HUES64 (cell line): Measurements from ENCODE around the gene LPAR1.

ENCODE experiments used
- H3K27ac ChIP-seq: 2 replicates; pipeline ENCODE4 v1.7.0; 2013; ENCODE audit warnings: low read depth, low read length, inconsistent platforms
- H3K27me3 ChIP-seq: 2 replicates; pipeline ENCODE4 v1.6.1; 2013; ENCODE audit warnings: mild to moderate bottlenecking, low read length; ENCODE audit not compliant: insufficient read depth
- H3K36me3 ChIP-seq: 2 replicates; pipeline ENCODE4 v1.6.1; 2013; ENCODE audit warnings: mild to moderate bottlenecking, low read length; ENCODE audit not compliant: insufficient read depth
- H3K4me1 ChIP-seq: 2 replicates; pipeline ENCODE4 v1.6.1; 2013; ENCODE audit warnings: mild to moderate bottlenecking, low read length, moderate library complexity; ENCODE audit not compliant: insufficient read depth
- H3K4me3 ChIP-seq: 2 replicates; pipeline ENCODE4 v1.5.1; 2013; ENCODE audit warnings: mild to moderate bottlenecking, low read length, moderate library complexity
- H3K9ac ChIP-seq: 2 replicates; pipeline ENCODE4 v1.6.1; 2013; ENCODE audit warnings: mild to moderate bottlenecking, low read depth, low read length
- H3K9me3 ChIP-seq: 2 replicates; pipeline ENCODE4 v1.6.1; 2013; ENCODE audit warnings: low read depth, low read length; ENCODE audit not compliant: insufficient read depth
- WGBS: fragments of 150-250, 120-280 bp; methylation state at CpG from one replicate; pipeline ENCODE4 v1.1.7; 2013; ENCODE audit warnings: missing lambda C conversion rate; 5-methylcytosine and 5-hydroxymethylcytosine counted together

The LPAR1 gene

GRCh38 chr9:110952540-110952859 lies 85.8 kb downstream of the LPAR1 start:
- Histone ChIP-seq H3K36me3 (no peaks in the 10 kb centered on the region), H3K27ac (no peak overlapping the region), H3K4me3 (no peak overlapping the region), H3K4me1 (peaks cover 2% of the 10 kb centered on the region; the same call in 1 of the 2 replicates), H3K27me3 (no peaks in the 10 kb centered on the region), H3K9ac (no peak overlapping the region), H3K9me3 (peaks cover 1% of the 10 kb centered on the region; the same call in 1 of the 2 replicates)
- WGBS = 88% methylated on average over 4 of the region's 4 CpGs

DNA sequence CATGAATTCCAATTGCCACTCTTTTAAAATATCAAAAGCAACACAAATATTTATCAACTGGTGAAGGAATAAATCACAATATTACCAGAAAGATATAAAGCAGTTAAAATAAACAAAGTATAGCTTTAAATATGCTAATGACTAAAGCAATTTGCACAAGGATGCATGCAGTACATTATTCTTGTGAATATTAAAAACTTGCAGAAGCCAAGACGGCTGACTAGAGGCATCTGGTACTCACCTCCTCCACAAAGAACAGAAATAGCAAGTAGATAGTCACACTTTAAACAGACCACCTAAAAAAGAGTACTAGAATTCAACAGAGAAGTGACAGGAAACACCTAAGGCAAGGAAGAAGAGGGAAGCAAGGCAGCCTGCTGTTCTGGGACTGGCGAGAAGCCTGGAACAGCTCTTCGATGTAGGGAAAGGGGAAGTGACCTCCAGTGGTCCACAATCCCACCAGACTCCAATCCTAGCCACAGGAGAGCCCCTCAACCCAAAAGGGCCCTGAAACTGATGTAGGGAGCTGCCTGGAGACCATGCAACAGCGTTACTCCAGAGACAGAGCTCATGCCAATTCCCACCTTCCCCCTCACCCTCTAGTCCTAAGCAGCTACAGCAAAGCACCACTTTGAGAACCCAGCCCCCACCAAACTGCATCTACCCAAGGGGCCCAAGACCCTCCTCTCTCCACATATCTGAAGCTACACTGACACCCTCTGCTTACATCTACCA lies 86.3 kb downstream of the LPAR1 start:
- Histone ChIP-seq H3K9me3 (no peaks in the 10 kb centered on the region), H3K4me1 (peaks cover 3% of the 10 kb centered on the region; the same call in 1 of the 2 replicates), H3K4me3 (no peak overlapping the region), H3K27ac (no peak overlapping the region), H3K27me3 (no peaks in the 10 kb centered on the region), H3K9ac (no peak overlapping the region), H3K36me3 (no peaks in the 10 kb centered on the region)
- 85% methylated on average over 3 of the region's 4 CpGs for WGBS

DNA sequence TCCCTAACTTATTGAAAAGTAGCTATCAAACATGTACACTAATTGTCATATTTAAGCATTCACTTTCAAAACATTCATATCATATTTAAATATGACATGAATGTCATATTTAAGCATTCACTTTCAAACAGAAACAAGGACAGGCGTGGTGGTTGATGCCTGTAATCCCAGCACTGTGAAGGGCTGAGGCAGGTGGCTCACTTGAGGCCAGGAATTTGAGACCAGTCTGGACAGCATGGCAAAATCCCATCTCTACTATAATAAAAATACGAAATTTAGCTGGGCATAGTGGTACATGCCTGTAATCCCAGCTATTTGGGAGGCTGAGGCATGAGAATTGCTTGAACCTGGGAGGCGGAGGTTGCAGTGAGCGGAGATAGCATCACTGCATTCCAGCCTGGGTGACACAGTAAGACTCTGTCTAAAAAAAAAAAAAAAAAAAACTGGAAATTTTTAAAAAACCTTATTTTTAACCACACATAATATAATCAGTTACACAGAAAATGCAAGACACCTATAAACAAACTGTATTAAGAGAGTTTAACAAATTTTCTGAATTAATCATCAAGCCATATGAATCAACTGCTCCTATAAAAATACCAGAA lies 88.1 kb downstream of the LPAR1 start:
- no peak overlapping the region for H3K27ac ChIP-seq

DNA sequence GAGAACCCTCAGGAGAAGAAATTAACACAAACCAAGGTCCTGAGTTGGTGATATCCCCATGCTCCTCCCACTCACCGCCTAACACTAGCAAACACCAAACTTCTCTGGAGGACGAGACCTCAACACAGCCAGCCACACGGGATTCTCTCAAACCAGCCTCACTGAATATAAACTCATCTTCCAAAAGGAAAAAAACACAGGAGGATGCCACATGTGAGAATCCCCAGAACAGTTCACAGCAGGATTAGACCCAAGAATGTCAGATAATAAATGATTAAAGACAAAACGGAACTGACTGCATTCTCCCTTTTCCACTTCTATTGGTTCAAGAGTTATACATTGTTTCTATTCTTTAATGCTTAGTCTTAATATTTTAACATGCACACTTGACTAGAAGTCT lies 89.2 kb downstream of the LPAR1 start:
- no peak overlapping the region for H3K4me3 ChIP-seq
- no peaks in the 10 kb centered on the region for H3K36me3 ChIP-seq
- H3K9ac ChIP-seq = no peak overlapping the region
- no peaks in the 10 kb centered on the region for H3K27me3 ChIP-seq
- H3K4me1 ChIP-seq = peaks cover 3% of the 10 kb centered on the region; the same call in 1 of the 2 replicates
- 93% methylated on average over 3 of the region's 4 CpGs for WGBS
- no peaks in the 10 kb centered on the region for H3K9me3 ChIP-seq
- H3K27ac ChIP-seq = no peak overlapping the region

More for the DNA sequence above, 88.1 kb downstream of the LPAR1 start:
- Histone ChIP-seq H3K4me3 (no peak overlapping the region), H3K4me1 (peaks cover 3% of the 10 kb centered on the region; the same call in 1 of the 2 replicates), H3K27me3 (no peaks in the 10 kb centered on the region), H3K9me3 (no peaks in the 10 kb centered on the region), H3K9ac (no peak overlapping the region), H3K36me3 (no peaks in the 10 kb centered on the region)
- WGBS = 90% methylated on average over 4 of the region's 4 CpGs

DNA sequence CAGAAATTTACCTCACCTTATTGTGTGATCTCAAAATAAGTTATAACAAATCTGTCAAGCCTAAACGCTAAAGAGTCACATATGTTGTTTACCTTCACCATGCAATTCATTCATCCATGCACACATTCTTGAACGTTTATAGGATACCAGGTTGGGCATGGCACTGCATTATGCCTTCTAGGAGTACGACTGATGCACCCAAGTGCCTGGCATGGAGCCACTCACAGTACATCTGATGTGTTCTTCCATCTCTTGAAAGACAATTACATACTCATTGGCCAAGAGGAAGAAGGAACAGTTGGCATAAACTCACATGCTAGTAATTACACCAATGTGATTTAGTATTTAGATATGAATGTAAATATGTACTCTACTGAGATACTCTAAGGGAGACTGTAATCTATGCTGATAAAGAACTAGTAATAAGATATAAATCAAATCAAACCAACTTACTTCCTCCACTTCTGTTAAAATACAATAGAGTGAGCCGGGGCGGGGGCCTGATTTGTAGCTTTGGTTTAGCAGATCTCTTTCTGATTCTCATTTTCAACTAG lies 90.7 kb downstream of the LPAR1 start:
- H3K9ac ChIP-seq = no peak overlapping the region
- no peak overlapping the region for H3K4me3 ChIP-seq
- no peak overlapping the region for H3K27ac ChIP-seq
- no peaks in the 10 kb centered on the region for H3K27me3 ChIP-seq
- peaks cover 3% of the 10 kb centered on the region; the same call in 1 of the 2 replicates for H3K4me1 ChIP-seq
- WGBS = 94% methylated on average over 3 of the region's 5 CpGs
- H3K9me3 ChIP-seq = no peaks in the 10 kb centered on the region
- no peaks in the 10 kb centered on the region for H3K36me3 ChIP-seq

DNA sequence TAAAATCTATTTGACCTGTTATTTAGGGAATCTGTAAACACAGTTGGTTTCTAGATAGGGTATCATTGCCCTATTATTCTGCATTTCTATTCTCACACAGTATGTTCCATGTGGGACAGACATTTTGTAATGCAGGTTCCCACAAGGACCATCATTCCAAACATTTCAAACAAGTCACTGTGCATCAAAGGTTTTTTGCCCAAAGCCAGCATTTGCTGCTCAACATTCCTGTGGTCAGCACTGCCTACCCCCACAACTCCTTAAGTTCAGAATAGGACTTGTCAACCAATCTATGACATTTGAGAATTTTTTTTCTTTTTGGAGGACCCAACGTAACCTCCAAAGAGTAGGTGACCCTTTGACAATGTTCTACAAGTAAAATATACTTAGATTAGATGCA lies 95.7 kb downstream of the LPAR1 start:
- no CpG with 5 or more reads among the region's 1 CpG for WGBS
- no peak overlapping the region for H3K27ac ChIP-seq

GRCh38 chr9:110940951-110941557 lies 97.2 kb downstream of the LPAR1 start:
- 95% methylated on average over 6 of the region's 6 CpGs for WGBS

More for the DNA sequence above, 95.7 kb downstream of the LPAR1 start:
- H3K4me3 ChIP-seq = no peak overlapping the region
- peaks cover 2% of the 10 kb centered on the region; the same call in 1 of the 2 replicates for H3K4me1 ChIP-seq
- no peak overlapping the region for H3K9ac ChIP-seq
- H3K36me3 ChIP-seq = peaks cover 3% of the 10 kb centered on the region; the same call in 1 of the 2 replicates
- no peaks in the 10 kb centered on the region for H3K27me3 ChIP-seq
- H3K9me3 ChIP-seq = no peaks in the 10 kb centered on the region

GRCh38 chr9:110939573-110939972 lies 98.7 kb downstream of the LPAR1 start:
- Histone ChIP-seq H3K27me3 (no peaks in the 10 kb centered on the region), H3K9ac (no peak overlapping the region), H3K27ac (no peak overlapping the region), H3K4me3 (no peak overlapping the region), H3K4me1 (no peaks in the 10 kb centered on the region), H3K9me3 (no peaks in the 10 kb centered on the region), H3K36me3 (peaks cover 3% of the 10 kb centered on the region; the same call in 1 of the 2 replicates)
- 100% methylated on average over 1 of the region's 1 CpG for WGBS

More at GRCh38 chr9:110940951-110941557, 97.2 kb downstream of the LPAR1 start:
- no peaks in the 10 kb centered on the region for H3K9me3 ChIP-seq
- H3K36me3 ChIP-seq = peaks cover 3% of the 10 kb centered on the region; the same call in 1 of the 2 replicates
- H3K4me3 ChIP-seq = no peak overlapping the region
- no peaks in the 10 kb centered on the region for H3K27me3 ChIP-seq
- H3K27ac ChIP-seq = no peak overlapping the region
- no peak overlapping the region for H3K9ac ChIP-seq
- no peaks in the 10 kb centered on the region for H3K4me1 ChIP-seq

DNA sequence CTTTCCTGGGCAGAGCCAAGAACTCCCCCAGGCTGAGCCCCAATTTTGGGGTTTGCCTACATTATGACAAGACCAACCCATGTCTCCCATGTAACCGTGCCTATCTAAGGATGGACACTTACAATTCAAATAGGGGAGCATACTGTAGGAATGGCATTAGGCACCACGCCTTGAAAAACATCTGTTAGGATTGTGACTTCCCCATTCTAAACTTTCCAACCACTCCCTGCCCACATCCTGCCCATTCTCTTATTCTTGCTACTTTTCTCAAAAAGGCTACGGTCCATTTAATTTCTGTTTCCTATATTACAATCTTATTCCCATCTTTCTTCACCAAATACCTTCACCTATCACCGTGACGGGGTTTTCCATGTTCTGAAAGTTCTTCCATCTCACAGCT lies 99.2 kb downstream of the LPAR1 start:
- H3K4me3 ChIP-seq = no peak overlapping the region
- H3K27ac ChIP-seq = no peak overlapping the region
- peaks cover 3% of the 10 kb centered on the region; the same call in 1 of the 2 replicates for H3K36me3 ChIP-seq
- H3K9me3 ChIP-seq = no peaks in the 10 kb centered on the region
- WGBS = 94% methylated on average over 5 of the region's 5 CpGs
- no peaks in the 10 kb centered on the region for H3K4me1 ChIP-seq
- no peaks in the 10 kb centered on the region for H3K27me3 ChIP-seq
- H3K9ac ChIP-seq = no peak overlapping the region

DNA sequence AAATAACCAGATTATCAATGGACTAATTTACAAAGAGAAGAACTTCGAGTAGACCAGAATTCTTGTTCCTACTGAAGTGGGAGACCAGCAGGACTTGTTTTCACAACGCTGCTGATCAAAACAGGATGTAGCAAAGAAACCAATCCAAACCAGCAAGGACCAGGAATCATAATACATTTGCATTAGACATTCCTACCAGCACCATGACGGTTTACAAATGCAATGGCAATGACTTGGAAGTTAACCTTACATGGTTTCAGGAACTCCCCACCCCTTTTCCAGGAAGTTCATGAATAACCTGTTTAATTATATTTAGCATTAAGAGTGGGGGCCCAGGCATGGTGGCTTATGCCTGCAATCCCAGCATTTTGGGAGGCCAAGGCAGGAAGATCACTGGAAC lies 100.0 kb downstream of the LPAR1 start:
- Histone ChIP-seq H3K4me1 (no peaks in the 10 kb centered on the region), H3K4me3 (no peak overlapping the region), H3K36me3 (peaks cover 3% of the 10 kb centered on the region; the same call in 1 of the 2 replicates), H3K9me3 (no peaks in the 10 kb centered on the region), H3K27me3 (no peaks in the 10 kb centered on the region), H3K27ac (no peak overlapping the region), H3K9ac (no peak overlapping the region)
- WGBS = 90% methylated on average over 3 of the region's 3 CpGs
